SJSA1 (cell line): ENCODE data around the gene ALG1L2. TPM values are rescaled to one million over a fixed set of nuclear protein-coding genes. Genes with fewer than 3 reads are reported as not detected.
"Not testable (repeated sequence)": the region's sequence is repeated elsewhere in the genome, so short reads cannot be mapped to it uniquely, and the experiment has no call there.

ENCODE experiments used
- DNase-seq, 2 experiments: peaks; one replicate each; pipeline ENCODE4 v3.0.0-alpha.2; 2015 to 2020; ENCODE audit warnings: low spot score in 2 of 2, low read depth in 1 of 2
- H3K27ac ChIP-seq: fragments of 250-450 bp; sonication (Bioruptor Pico); 2 replicates; pipeline ENCODE4 v1.5.1; 2020; ENCODE audit warnings: mild to moderate bottlenecking, moderate library complexity
- H3K27me3 ChIP-seq: fragments of 250-450 bp; sonication (Bioruptor Pico); replicated peaks from 2 replicates; pipeline ENCODE4 v1.5.1; 2020; ENCODE audit warnings: mild to moderate bottlenecking, moderate library complexity
- H3K36me3 ChIP-seq: fragments of 250-450 bp; sonication (Bioruptor Pico); 2 replicates; pipeline ENCODE4 v1.5.1; 2020; ENCODE audit warnings: mild to moderate bottlenecking
- H3K4me1 ChIP-seq: fragments of 250-450 bp; sonication (Bioruptor Pico); replicated peaks from 2 replicates; pipeline ENCODE4 v1.6.1; 2021; ENCODE audit warnings: mild to moderate bottlenecking
- H3K4me3 ChIP-seq: fragments of 250-450 bp; sonication (Bioruptor Pico); 2 replicates; pipeline ENCODE4 v1.5.1; 2020; ENCODE audit warnings: mild to moderate bottlenecking
- H3K9me3 ChIP-seq: fragments of 250-450 bp; sonication (Bioruptor Pico); replicated peaks from 2 replicates; pipeline ENCODE4 v1.5.1; 2020; ENCODE audit warnings: mild to moderate bottlenecking
- total RNA-seq: library from RNA; depleted of rRNA; stranded (reverse); fragments of >200 nt; shearing (Covaris generic); gene quantifications from 2 replicates; pipeline ENCODE4 v1.2.3, GENCODE V29; 2014

The ALG1L2 gene
- total RNA-seq, 1 experiment from 2014 or later = 1.8 TPM

GRCh38 chr3:130102545-130102944 lies 20.9 kb downstream of the ALG1L2 start:
- H3K27ac ChIP-seq, DNase-seq, H3K4me3 ChIP-seq, H3K27me3 ChIP-seq, H3K9me3 ChIP-seq, H3K4me1 ChIP-seq, H3K36me3 ChIP-seq: not testable (repeated sequence)

GRCh38 chr3:130104191-130104590 lies 22.6 kb downstream of the ALG1L2 start:
- H3K27me3 ChIP-seq, H3K4me3 ChIP-seq, H3K4me1 ChIP-seq, H3K9me3 ChIP-seq, H3K27ac ChIP-seq, H3K36me3 ChIP-seq: not testable (repeated sequence)
- DNase-seq = peak in 1 of 2 experiments; percentile 14

- not testable (repeated sequence) for H3K4me3 ChIP-seq, H3K36me3 ChIP-seq, H3K9me3 ChIP-seq, H3K27me3 ChIP-seq, DNase-seq, H3K27ac ChIP-seq
- H3K4me1 ChIP-seq = peaks cover 14% of the 10 kb centered on the region
Measured at GRCh38 chr3:130107333-130107995, 25.8 kb downstream of the ALG1L2 start.

GRCh38 chr3:130108836-130109585 lies 27.4 kb downstream of the ALG1L2 start:
- H3K4me1 ChIP-seq = peaks cover 11% of the 10 kb centered on the region
- not testable (repeated sequence) for DNase-seq, H3K27me3 ChIP-seq, H3K9me3 ChIP-seq, H3K27ac ChIP-seq, H3K36me3 ChIP-seq, H3K4me3 ChIP-seq

GRCh38 chr3:130110386-130111169 lies 28.9 kb downstream of the ALG1L2 start:
- peak overlapping the region; percentile 67 for H3K27ac ChIP-seq
- H3K4me3 ChIP-seq = peak overlapping the region; percentile 53
- H3K36me3 ChIP-seq, H3K27me3 ChIP-seq, H3K9me3 ChIP-seq, H3K4me1 ChIP-seq: not testable (repeated sequence)
- peak; percentile 58 to 70 for DNase-seq

GRCh38 chr3:130111185-130111864 lies 29.7 kb downstream of the ALG1L2 start:
- peaks cover 6% of the 10 kb centered on the region; the same call in 1 of the 2 replicates for H3K4me1 ChIP-seq
- DNase-seq = peak; percentile 91 to 99
- peak overlapping the region; percentile 53 for H3K4me3 ChIP-seq
- peak overlapping the region; percentile 67 for H3K27ac ChIP-seq
- H3K36me3 ChIP-seq = no peaks in the 10 kb centered on the region; the same call in 1 of the 2 replicates
- H3K27me3 ChIP-seq = no peaks in the 10 kb centered on the region
- H3K9me3 ChIP-seq = no peaks in the 10 kb centered on the region

GRCh38 chr3:130111865-130112747 lies 30.5 kb downstream of the ALG1L2 start:
- Histone ChIP-seq H3K27ac (peak overlapping the region; percentile 67), H3K4me3 (peak overlapping the region; percentile 53)
- not testable (repeated sequence) for H3K36me3 ChIP-seq, H3K27me3 ChIP-seq, H3K9me3 ChIP-seq, H3K4me1 ChIP-seq
- peak; percentile 96 to 99 for DNase-seq

- not testable (repeated sequence) for DNase-seq, H3K9me3 ChIP-seq, H3K4me1 ChIP-seq, H3K36me3 ChIP-seq, H3K27me3 ChIP-seq
- Histone ChIP-seq H3K27ac (peak overlapping the region; percentile 67), H3K4me3 (peak overlapping the region; percentile 47)
Measured at GRCh38 chr3:130112748-130113073, 31.1 kb downstream of the ALG1L2 start.

- not testable (repeated sequence) for H3K27me3 ChIP-seq, H3K27ac ChIP-seq, H3K9me3 ChIP-seq, H3K4me1 ChIP-seq, DNase-seq, H3K4me3 ChIP-seq, H3K36me3 ChIP-seq
Measured at GRCh38 chr3:130115400-130115799, 33.8 kb downstream of the ALG1L2 start.

GRCh38 chr3:130117933-130118332 lies 36.3 kb downstream of the ALG1L2 start:
- no peak for DNase-seq
- H3K4me3 ChIP-seq = no peak overlapping the region
- H3K9me3 ChIP-seq = no peaks in the 10 kb centered on the region
- H3K27ac ChIP-seq = no peak overlapping the region
- no peaks in the 10 kb centered on the region for H3K36me3 ChIP-seq
- no peaks in the 10 kb centered on the region for H3K27me3 ChIP-seq
- no peaks in the 10 kb centered on the region for H3K4me1 ChIP-seq

GRCh38 chr3:130119824-130120223 lies 38.2 kb downstream of the ALG1L2 start:
- not testable (repeated sequence) for H3K4me3 ChIP-seq, H3K9me3 ChIP-seq, H3K4me1 ChIP-seq, H3K36me3 ChIP-seq, DNase-seq, H3K27me3 ChIP-seq, H3K27ac ChIP-seq

- H3K4me3 ChIP-seq, H3K4me1 ChIP-seq, H3K27ac ChIP-seq, DNase-seq, H3K9me3 ChIP-seq, H3K36me3 ChIP-seq, H3K27me3 ChIP-seq: not testable (repeated sequence)
Measured at GRCh38 chr3:130120291-130120690, 38.7 kb downstream of the ALG1L2 start.
